Keratinocyte (primary cell): ENCODE data around the gene CD28. TPM values are rescaled to one million over a fixed set of nuclear protein-coding genes. Genes with fewer than 3 reads are reported as not detected.

Experiments
- DNase-seq: peaks from one replicate; pipeline ENCODE4 v3.0.0-alpha.2; 2011; ENCODE audit warnings: low read depth, missing footprints, low spot score
- FAIRE-seq: peaks from 2 replicates; lab custom pipeline; 2011; peaks lifted over from hg19 to GRCh38; lab: Jason Lieb, UNC
- H2AFZ ChIP-seq: 2 replicates; pipeline ENCODE4 v1.6.0; 2012; ENCODE audit warnings: low read length, control low read depth, inconsistent platforms; ENCODE audit not compliant: control insufficient read depth
- H3K27ac ChIP-seq: 2 replicates; pipeline ENCODE4 v1.5.1; 2011; ENCODE audit warnings: low read length; ENCODE audit not compliant: control insufficient read depth, insufficient read depth
- H3K27me3 ChIP-seq: 3 replicates; pipeline ENCODE4 v1.6.0; 2011; ENCODE audit warnings: low read length; ENCODE audit not compliant: control insufficient read depth, insufficient read depth; ENCODE audit errors: extremely low read depth
- H3K36me3 ChIP-seq, 2 experiments: 2 replicates in 1 of 2; 3 replicates in 1 of 2; pipeline ENCODE4 v1.5.1; 2011; ENCODE audit warnings: low read length in 2 of 2, mild to moderate bottlenecking in 1 of 2; ENCODE audit not compliant: control insufficient read depth in 2 of 2, insufficient read depth in 2 of 2; ENCODE audit errors: extremely low read depth in 1 of 2
- H3K4me1 ChIP-seq: 3 replicates; pipeline ENCODE4 v1.5.1; 2011; ENCODE audit warnings: low read length; ENCODE audit not compliant: control insufficient read depth, insufficient read depth; ENCODE audit errors: extremely low read depth
- H3K4me2 ChIP-seq: 3 replicates; pipeline ENCODE4 v1.6.0; 2011; ENCODE audit warnings: low read depth, low read length; ENCODE audit not compliant: control insufficient read depth, insufficient read depth; ENCODE audit errors: extremely low read depth
- H3K4me3 ChIP-seq, 3 experiments: fragments of 200-600 bp in 1 of 3; sonication (generic) in 1 of 3; 2 replicates in 2 of 3; 3 replicates in 1 of 3; pipeline ENCODE4 v1.5.1; 2011 to 2016; ENCODE audit warnings: low read length in 3 of 3, mild to moderate bottlenecking in 3 of 3, control low read depth in 2 of 3, inconsistent platforms in 1 of 3, low read depth in 1 of 3, mixed read lengths in 1 of 3, mixed run types in 1 of 3, moderate library complexity in 1 of 3; ENCODE audit not compliant: control insufficient read depth in 2 of 3, insufficient read depth in 2 of 3; ENCODE audit errors: extremely low read depth in 1 of 3
- H3K79me2 ChIP-seq: 2 replicates; pipeline ENCODE4 v1.6.0; 2012; ENCODE audit warnings: low read length; ENCODE audit not compliant: control insufficient read depth, insufficient read depth
- H3K9ac ChIP-seq: 3 replicates; pipeline ENCODE4 v1.6.0; 2011; ENCODE audit warnings: low read length; ENCODE audit not compliant: control insufficient read depth, insufficient read depth; ENCODE audit errors: extremely low read depth
- H3K9me1 ChIP-seq: 3 replicates; pipeline ENCODE4 v1.6.0; 2011; ENCODE audit warnings: low read length; ENCODE audit not compliant: control insufficient read depth, insufficient read depth; ENCODE audit errors: extremely low read depth
- H3K9me3 ChIP-seq: 2 replicates; pipeline ENCODE4 v1.5.1; 2012; ENCODE audit warnings: low read depth, low read length; ENCODE audit not compliant: control insufficient read depth
- H4K20me1 ChIP-seq: 3 replicates; pipeline ENCODE4 v1.6.0; 2011; ENCODE audit warnings: low read length; ENCODE audit not compliant: control insufficient read depth, insufficient read depth; ENCODE audit errors: extremely low read depth
- CTCF ChIP-seq, 3 experiments: IDR thresholded peaks in 1 of 3; conservative IDR thresholded peaks in 1 of 3; optimal IDR thresholded peaks in 1 of 3; 2 replicates in 2 of 3; 3 replicates in 1 of 3; pipeline versions ENCODE3 to v1.5.1; 2011; ENCODE audit warnings: low read length in 3 of 3, mild to moderate bottlenecking in 3 of 3, moderate library complexity in 2 of 3, control low read depth in 1 of 3, inconsistent platforms in 1 of 3; ENCODE audit not compliant: insufficient read depth in 2 of 3; ENCODE audit errors: extremely low read depth in 1 of 3
- EZH2 ChIP-seq: IDR thresholded peaks from one replicate; pipeline ENCODE4 v1.6.1; 2012; ENCODE audit warnings: inconsistent platforms, mild to moderate bottlenecking, low read length, moderate library complexity
- dilution Hi-C: fragments of 300-500 bp; cut with MboI; formaldehyde crosslinking; loops from one replicate; pipeline ENCODE4 v1.7.0; 2020; ENCODE audit warnings: low sequenced_read_pairs; ENCODE audit not compliant: extremely low pct_ligation_motif_present
- polyA plus RNA-seq, 5 experiments: library from polyadenylated mRNA; depleted of rRNA in 3 of 5; stranded (reverse) in 3 of 5; stranded (forward) in 1 of 5; unstranded in 1 of 5; fragments of >200 nt; gene quantifications; 1 replicate in 1 of 5; 2 replicates in 3 of 5; 3 replicates in 1 of 5; pipeline versions ENCODE4 v1.2.1 to v1.2.3, GENCODE V29; 2011 to 2012; ENCODE audit warnings: missing spikeins in 2 of 5, low read depth in 1 of 5, low replicate concordance in 1 of 5

Gene CD28
- polyA plus RNA-seq, 1 donor (not counting 4 experiments of a cell fraction or from before 2014, with no cell fraction given), result 0.01 TPM

- dilution Hi-C loops, result no loop called here
- Histone ChIP-seq H3K27me3 (no peaks in the 10 kb centered on the region), H2AFZ (no peak overlapping the region), H3K4me3 (no peak overlapping the region), H3K79me2 (no peaks in the 10 kb centered on the region), H4K20me1 (no peaks in the 10 kb centered on the region), H3K9me3 (no peaks in the 10 kb centered on the region), H3K9ac (no peak overlapping the region), H3K9me1 (no peaks in the 10 kb centered on the region), H3K36me3 (no peaks in the 10 kb centered on the region), H3K27ac (no peak overlapping the region), H3K4me1 (no peaks in the 10 kb centered on the region), H3K4me2 (no peak overlapping the region)
- TF ChIP-seq CTCF (optimal IDR thresholded peaks at IDR 0.05 in 1 of 3, IDR thresholded peaks at IDR 0.05 in 1 of 3, conservative IDR thresholded peaks at IDR 0.05 in 1 of 3; ENCODE audit: extremely low read depth in 1 of 3, insufficient read depth in 2 of 3, low read length in 3 of 3) (no peak), EZH2 (no peak)
- FAIRE-seq, result peak; percentile 66
- no peak for DNase-seq
These were observed 32.5 kb upstream of the CD28 start for GRCh38 chr2:203673933-203674332.

- H3K9me1 ChIP-seq, result no peaks in the 10 kb centered on the region
- dilution Hi-C loops, result no loop called here
- H2AFZ ChIP-seq, result no peak overlapping the region
- FAIRE-seq, result no peak
- TF ChIP-seq CTCF (optimal IDR thresholded peaks at IDR 0.05 in 1 of 3, IDR thresholded peaks at IDR 0.05 in 1 of 3, conservative IDR thresholded peaks at IDR 0.05 in 1 of 3; ENCODE audit: extremely low read depth in 1 of 3, insufficient read depth in 2 of 3, low read length in 3 of 3) (no peak), EZH2 (no peak)
- H4K20me1 ChIP-seq, result no peaks in the 10 kb centered on the region
- no peaks in the 10 kb centered on the region for H3K36me3 ChIP-seq
- H3K9me3 ChIP-seq, result no peaks in the 10 kb centered on the region
- no peak overlapping the region for H3K27ac ChIP-seq
- no peak for DNase-seq
- H3K9ac ChIP-seq, result no peak overlapping the region
- H3K4me3 ChIP-seq, result no peak overlapping the region
- H3K27me3 ChIP-seq, result no peaks in the 10 kb centered on the region
- no peak overlapping the region for H3K4me2 ChIP-seq
- H3K79me2 ChIP-seq, result no peaks in the 10 kb centered on the region
- no peaks in the 10 kb centered on the region for H3K4me1 ChIP-seq
These were observed 31.4 kb upstream of the CD28 start for GRCh38 chr2:203675086-203675485.
